ENCODE results near the gene OR51I2.

The OR51I2 gene

GRCh38 chr11:5423131-5423530 lies 26.0 kb upstream of the OR51I2 start:
- Histone ChIP-seq H2AFZ (ENCODE audit: low read depth) (no peak overlapping the region), H4K20me1 (ENCODE audit: insufficient read depth) (no peaks in the 10 kb centered on the region), H3K27ac (no peak overlapping the region), H3K9ac (no peak overlapping the region), H3K79me2 (ENCODE audit: insufficient read depth, low read depth) (no peaks in the 10 kb centered on the region), H3K4me2 (no peak overlapping the region), H3K27me3 (ENCODE audit: insufficient read depth, low read depth) (no peaks in the 10 kb centered on the region), H3K4me3 (IDR thresholded peaks at IDR 0.05; ENCODE audit: insufficient read depth, low read depth, low read length) (no peak overlapping the region), H3K36me3 (ENCODE audit: insufficient read depth) (no peaks in the 10 kb centered on the region), H3K4me1 (ENCODE audit: low read depth, poor library complexity, severe bottlenecking) (no peaks in the 10 kb centered on the region)
- TF ChIP-seq, protein P1, sequence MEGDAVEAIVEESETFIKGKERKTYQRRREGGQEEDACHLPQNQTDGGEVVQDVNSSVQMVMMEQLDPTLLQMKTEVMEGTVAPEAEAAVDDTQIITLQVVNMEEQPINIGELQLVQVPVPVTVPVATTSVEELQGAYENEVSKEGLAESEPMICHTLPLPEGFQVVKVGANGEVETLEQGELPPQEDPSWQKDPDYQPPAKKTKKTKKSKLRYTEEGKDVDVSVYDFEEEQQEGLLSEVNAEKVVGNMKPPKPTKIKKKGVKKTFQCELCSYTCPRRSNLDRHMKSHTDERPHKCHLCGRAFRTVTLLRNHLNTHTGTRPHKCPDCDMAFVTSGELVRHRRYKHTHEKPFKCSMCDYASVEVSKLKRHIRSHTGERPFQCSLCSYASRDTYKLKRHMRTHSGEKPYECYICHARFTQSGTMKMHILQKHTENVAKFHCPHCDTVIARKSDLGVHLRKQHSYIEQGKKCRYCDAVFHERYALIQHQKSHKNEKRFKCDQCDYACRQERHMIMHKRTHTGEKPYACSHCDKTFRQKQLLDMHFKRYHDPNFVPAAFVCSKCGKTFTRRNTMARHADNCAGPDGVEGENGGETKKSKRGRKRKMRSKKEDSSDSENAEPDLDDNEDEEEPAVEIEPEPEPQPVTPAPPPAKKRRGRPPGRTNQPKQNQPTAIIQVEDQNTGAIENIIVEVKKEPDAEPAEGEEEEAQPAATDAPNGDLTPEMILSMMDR (conservative IDR thresholded peaks at IDR 0.05; ENCODE audit: low read depth, low read length) = no peak

DNA sequence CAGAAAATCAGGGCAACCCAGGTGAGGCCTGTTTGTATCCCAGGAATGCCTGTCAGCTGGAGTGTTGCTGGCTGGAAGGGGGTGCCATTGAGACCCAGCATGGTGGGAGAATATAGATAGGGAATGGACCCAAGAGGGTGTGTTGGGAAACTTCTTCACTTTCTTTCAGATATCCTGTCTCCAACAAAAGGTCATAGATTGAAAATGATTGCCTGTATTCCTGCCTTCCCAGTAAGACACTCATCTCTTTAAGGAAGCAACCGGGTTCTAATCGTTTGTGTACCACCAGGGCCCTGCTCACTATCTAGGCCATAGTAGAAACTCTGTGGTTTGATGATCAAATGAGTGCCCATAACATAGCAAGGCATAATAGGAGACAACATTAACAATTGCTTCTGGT lies 7.7 kb upstream of the OR51I2 start, which contains the start of gene OR51I1:
Gene OR51I1, minus strand, starts transcription at position 101 of the 400 bp plus-strand sequence. Its CDS starts 0 bp downstream, at position 101.
- H3K9ac ChIP-seq = no peak within 1 kb of the TSS
- H3K4me3 ChIP-seq (IDR thresholded peaks at IDR 0.05; ENCODE audit: insufficient read depth, low read depth, low read length) = no peak within 1 kb of the TSS
- no peak within 1 kb of the TSS for H3K4me2 ChIP-seq
- no peak within 1 kb of the TSS for H3K27ac ChIP-seq
- no peaks in the 10 kb centered on the region for H3K36me3 ChIP-seq (ENCODE audit: insufficient read depth)
- H4K20me1 ChIP-seq (ENCODE audit: insufficient read depth) = no peaks in the 10 kb centered on the region
- no peaks in the 10 kb centered on the region for H3K27me3 ChIP-seq (ENCODE audit: insufficient read depth, low read depth)
- H2AFZ ChIP-seq (ENCODE audit: low read depth) = no peak within 1 kb of the TSS
- H3K4me1 ChIP-seq (ENCODE audit: low read depth, poor library complexity, severe bottlenecking) = no peaks in the 10 kb centered on the region
- no peaks in the 10 kb centered on the region for H3K79me2 ChIP-seq (ENCODE audit: insufficient read depth, low read depth)
- TF ChIP-seq, protein P1 (conservative IDR thresholded peaks at IDR 0.05; ENCODE audit: low read depth, low read length) = no peak

- Histone ChIP-seq H3K27me3 (ENCODE audit: insufficient read depth, low read depth) (no peaks in the 10 kb centered on the region), H4K20me1 (ENCODE audit: insufficient read depth) (no peaks in the 10 kb centered on the region), H3K9ac (no peak overlapping the region), H3K79me2 (ENCODE audit: insufficient read depth, low read depth) (no peaks in the 10 kb centered on the region), H3K4me1 (ENCODE audit: low read depth, poor library complexity, severe bottlenecking) (no peaks in the 10 kb centered on the region), H3K4me2 (no peak overlapping the region), H2AFZ (ENCODE audit: low read depth) (no peak overlapping the region), H3K4me3 (IDR thresholded peaks at IDR 0.05; ENCODE audit: insufficient read depth, low read depth, low read length) (no peak overlapping the region), H3K27ac (no peak overlapping the region), H3K36me3 (ENCODE audit: insufficient read depth) (no peaks in the 10 kb centered on the region)
- TF ChIP-seq, protein P1 (conservative IDR thresholded peaks at IDR 0.05; ENCODE audit: low read depth, low read length) = no peak
Observed at GRCh38 chr11:5443835-5444393, 5.2 kb upstream of the OR51I2 start.

DNA sequence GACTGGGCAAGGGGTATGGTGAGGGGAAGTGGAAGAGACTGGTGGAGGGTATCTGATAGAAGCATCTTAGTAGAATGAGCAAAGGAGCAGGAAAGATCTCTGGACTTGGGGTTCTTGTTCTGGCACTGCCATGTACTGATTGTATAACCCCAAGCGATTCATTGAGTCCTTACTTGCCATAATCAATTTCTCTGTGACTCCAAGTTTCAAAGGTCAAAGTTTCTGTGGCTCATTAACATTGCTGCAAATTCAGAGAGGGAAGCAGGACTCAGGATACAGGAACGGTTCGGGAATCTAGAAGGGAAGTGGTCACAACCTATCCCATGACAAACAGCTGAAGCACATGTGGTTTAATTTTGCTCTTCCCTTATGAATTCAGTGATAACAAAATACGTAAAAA lies 309 bp downstream of the OR51I2 start:
- Histone ChIP-seq H4K20me1 (ENCODE audit: insufficient read depth) (no peaks in the 10 kb centered on the region), H3K4me2 (no peak overlapping the region), H3K4me1 (ENCODE audit: low read depth, poor library complexity, severe bottlenecking) (no peaks in the 10 kb centered on the region), H2AFZ (ENCODE audit: low read depth) (no peak overlapping the region), H3K79me2 (ENCODE audit: insufficient read depth, low read depth) (no peaks in the 10 kb centered on the region), H3K27me3 (ENCODE audit: insufficient read depth, low read depth) (no peaks in the 10 kb centered on the region), H3K27ac (no peak overlapping the region), H3K9ac (no peak overlapping the region), H3K4me3 (IDR thresholded peaks at IDR 0.05; ENCODE audit: insufficient read depth, low read depth, low read length) (no peak overlapping the region), H3K36me3 (ENCODE audit: insufficient read depth) (no peaks in the 10 kb centered on the region)
- TF ChIP-seq, protein P1 (conservative IDR thresholded peaks at IDR 0.05; ENCODE audit: low read depth, low read length) = no peak
